Activated CD8-positive, alpha-beta memory T cell treated with anti-CD3 and anti-CD28 coated beads for 4 hours (primary cell): ENCODE data around the gene CHST3.

Experiments
- DNase-seq, 2 donors: peaks; one replicate each; pipeline ENCODE4 v3.0.0-alpha.2; 2020; ENCODE audit warnings: low read depth in 2 of 2

Gene CHST3

DNA sequence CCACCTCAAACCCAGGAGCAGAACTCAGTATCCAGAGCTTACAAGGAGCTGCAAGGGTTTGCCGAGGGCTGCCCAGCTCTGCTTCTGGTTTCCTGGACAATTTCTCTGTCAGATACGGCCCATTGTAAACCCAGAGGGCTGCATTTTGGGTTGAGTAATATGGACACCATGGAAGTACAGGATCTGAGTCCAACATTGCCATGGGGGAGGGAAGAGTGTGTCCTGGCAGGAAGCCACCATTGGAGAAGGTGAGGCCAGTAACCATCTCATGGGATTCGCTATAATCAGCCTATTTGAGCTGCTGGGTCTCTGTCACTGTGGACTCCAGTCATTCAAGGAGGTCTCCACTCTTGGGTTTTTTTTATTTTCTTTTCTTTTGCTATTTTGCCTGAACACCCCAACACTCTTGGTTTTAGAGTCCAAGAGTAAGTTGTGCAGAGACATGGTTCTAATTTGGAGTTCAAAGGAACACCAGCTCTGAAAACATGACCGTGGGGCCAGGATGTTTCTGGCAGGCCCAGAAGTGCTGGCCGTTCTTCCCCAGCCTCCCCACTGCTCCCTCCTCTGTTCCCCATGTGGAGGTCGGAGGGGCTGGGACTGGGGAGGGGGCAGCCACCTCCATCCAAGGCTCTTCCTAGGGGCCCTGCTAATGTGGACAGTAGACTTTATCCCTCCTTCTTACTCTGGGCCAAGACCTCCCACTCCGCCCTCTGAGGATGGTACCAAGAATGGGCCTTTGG is 46.2 kb downstream of the CHST3 start:
- DNase-seq: no peak

DNA sequence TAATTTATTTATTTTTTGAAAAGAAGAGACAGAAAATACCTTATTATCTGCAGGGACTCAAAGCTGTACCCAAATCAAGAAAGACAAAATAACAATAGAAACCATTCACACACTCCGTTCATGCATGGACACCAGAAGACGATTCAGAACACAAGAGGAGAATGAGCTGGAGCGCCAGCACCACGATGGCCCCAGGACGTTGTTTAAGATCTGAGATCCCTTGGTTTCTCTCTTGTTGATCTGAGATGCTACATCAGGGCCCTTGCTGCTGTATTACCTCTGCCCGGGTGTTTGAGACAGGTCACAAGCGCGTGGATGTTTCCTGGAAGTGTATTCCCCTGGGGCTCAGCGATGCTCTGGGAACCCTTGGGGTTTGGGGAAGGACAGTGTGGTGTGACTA is 46.8 kb downstream of the CHST3 start:
- DNase-seq: no peak

DNA sequence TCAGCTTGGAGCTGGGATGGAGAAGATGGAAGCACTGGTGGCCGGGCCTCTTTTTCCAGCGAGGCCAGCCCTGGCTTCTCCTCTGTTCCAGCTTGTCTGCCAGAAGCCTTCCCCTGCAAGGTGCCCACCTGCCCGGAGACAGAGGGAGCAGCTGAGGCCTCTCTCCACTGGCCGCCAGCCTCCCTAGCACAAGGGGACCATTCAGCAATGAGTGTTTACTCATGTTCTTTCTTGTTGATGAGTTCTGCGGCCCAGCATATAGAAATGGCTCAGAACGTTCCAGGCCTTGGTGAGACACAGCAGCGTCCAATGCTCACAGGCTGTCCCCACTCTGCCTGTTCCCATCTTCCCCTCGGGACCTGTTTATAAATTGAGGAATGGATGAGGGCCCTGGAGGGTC is 47.3 kb downstream of the CHST3 start:
- DNase-seq: no peak

DNA sequence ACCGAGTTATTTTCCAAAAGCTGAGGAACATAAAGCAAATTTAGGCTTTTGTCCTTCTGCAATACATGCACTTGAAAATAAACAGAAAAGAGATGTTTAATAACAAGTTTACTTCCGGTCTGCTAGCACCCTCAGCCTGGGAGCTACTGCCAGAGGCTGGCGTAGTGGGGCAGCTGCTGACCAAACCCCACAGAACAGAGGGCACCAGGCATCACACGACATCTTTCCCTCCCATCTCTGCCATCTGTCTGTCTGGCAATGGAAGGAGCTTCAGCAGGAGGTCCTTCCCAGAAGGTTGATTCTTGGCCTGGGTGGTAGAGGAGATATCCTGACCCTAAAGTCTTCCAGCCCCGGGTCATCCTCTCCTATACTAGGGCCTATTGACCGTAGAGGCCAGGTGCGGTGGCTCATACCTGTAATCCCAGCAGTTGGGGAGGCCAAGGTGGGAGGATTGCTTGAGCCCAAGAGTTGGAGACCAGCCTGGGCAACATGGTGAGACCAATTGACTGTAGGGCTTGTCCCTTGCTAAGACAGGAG is 47.8 kb downstream of the CHST3 start:
- DNase-seq: no peak

DNA sequence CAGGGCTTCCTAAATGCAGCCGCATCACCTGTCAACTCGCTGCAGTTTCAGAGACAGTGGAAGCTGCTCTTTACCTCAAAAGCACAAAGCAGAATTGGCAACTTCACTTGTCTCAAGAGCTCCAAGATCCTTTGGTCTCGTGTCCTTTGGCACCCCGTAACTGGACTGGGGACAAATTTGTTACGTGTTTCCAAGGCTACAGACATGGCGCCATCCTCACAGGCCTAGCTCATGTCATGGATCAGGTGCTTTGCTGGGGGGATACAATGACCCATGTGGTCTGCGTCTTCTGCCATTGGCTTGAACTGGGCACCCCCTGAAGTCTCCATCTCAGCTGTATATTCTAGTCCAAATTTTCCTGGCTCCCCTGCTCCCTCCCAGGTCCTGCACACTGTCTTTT is 48.6 kb downstream of the CHST3 start:
- no peak for DNase-seq

DNA sequence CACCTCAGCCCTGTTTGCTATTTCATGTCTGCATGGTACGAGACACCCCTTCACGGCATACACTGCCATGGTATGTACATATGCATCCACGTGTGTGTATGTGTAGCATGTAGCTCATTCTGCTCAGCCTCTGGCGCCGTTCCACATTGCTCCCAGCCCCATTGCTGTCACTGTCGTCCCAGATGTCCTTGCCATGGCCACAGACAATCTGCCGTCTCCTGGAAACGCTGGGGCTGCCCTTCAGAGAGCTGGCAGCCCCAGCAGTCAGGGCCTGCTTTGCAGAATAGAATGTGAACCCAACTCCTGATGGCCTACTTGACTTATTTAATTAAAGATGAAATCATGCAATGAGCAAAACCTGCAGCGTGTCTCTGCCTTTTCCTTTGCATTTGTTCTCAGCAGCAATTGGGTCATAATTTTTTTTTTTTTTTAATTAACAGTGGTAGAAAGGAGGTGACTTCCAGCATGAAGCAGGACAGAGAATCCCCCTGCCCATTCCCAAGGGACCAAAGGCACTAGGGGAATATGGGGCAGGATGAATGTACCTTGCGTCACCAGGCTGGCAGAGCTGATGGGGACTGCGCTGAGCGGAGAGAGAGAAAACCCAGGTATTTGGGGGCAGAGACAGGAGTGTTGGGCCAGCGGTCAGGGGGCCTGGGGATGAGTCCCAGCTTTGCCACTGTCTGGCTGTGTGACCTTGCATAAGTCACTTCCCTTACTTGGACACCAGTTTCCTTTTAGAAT is 49.2 kb downstream of the CHST3 start:
- DNase-seq: no peak

DNA sequence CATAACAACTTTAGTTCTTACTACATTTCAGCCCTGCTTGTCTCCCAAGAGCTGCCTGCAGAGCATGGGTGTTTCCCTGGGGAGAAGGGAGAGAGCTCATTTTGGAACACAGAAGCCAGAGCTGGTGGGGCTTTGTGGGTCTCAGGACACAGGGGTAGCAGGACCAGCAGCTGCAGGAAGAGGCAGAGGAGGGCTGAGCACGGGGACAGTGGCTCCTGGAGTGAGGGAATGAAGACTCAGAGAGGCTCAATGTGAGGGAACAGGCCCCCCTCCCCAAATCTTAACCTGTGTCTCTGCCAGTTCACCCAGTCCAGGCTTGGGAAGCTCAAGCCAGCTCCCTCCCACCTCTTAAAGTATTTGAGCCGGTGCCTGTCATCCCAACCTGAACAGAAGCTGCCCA is 50.0 kb downstream of the CHST3 start:
- DNase-seq: no peak

DNA sequence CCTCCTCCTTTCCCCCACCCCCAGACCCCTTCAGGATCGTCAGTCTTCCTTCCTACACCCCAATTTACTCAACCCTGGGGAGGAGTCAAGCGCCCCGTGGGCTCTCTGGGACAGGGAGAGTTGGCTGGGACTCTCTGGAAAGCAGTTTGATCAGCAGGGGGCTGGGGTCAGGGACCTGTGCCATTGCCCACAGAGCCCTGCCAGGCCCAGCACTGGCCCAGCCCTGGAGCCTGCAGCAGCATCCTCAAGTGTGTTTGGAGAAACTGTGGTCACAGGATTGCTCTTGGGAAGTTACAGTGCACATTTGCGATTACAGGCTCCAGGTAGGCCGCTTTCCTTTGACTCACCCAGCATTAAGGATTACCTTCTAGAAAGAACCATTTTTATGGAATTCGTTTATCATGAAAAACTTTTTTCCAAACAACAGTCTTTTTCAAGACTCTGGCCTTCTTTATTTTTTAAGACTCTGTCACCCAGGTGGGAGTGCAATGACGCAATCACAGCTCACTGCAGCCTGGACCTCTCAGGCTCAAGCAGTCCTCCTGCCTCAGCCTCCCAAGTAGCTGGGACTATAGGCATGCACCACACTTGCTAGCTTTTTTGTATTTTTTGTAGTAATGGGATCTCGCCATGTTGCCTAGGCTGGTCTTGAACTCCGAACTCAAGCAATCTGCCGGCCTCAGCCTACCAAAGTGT is 50.7 kb downstream of the CHST3 start:
- no peak for DNase-seq

DNA sequence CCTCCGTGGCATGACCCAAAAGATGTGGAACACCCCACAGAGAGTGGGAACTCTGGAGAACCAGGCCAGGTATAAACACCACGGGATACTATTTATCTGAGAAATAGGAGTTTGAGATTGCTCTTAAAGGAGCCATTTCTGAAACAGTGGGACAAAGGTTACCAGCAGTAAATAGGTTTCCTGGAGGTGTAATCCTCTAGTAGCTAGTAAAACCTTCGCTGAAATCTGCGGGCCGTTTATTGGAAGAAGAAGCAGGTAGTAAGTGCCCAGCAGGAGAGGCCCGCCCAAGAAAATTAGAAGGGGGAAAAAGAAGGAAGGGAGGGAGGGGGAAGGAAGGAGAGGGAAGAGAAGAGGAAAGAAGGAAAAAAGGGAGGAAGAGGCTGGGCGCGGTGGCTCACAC is 51.6 kb downstream of the CHST3 start:
- DNase-seq: no peak

DNA sequence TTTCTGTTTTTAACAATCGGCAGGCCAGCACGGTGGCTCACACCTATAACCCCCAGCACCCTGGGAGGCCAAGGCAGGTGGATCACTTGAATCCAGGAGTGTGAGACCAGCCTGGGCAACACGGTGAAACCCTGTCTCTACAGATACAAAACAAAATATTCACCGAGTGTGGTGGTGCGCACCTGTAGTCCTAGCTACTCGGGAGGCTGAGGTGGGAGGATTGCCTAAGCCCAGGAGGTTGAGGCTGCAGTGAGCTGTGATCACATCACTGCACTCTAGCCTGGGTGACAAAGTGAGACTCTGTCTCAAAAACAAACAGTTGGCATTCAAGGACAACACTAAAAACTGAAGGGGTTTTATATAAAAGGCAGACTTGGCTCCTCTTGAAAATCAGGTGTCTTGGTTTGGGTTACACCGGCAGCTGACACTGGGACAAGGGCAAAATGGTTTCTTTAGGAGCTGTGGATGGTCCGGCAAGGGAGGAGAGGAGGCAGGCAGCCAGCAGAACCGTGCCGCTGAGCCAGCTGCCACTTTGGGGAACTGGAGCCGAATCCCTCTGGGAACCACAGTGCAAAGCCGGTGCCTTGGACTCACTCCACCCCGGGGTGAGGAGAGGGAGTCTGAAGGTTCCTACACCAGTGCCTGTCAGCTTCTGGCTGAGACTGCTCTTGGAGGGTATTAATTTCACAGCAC is 52.6 kb downstream of the CHST3 start:
- no peak for DNase-seq

DNA sequence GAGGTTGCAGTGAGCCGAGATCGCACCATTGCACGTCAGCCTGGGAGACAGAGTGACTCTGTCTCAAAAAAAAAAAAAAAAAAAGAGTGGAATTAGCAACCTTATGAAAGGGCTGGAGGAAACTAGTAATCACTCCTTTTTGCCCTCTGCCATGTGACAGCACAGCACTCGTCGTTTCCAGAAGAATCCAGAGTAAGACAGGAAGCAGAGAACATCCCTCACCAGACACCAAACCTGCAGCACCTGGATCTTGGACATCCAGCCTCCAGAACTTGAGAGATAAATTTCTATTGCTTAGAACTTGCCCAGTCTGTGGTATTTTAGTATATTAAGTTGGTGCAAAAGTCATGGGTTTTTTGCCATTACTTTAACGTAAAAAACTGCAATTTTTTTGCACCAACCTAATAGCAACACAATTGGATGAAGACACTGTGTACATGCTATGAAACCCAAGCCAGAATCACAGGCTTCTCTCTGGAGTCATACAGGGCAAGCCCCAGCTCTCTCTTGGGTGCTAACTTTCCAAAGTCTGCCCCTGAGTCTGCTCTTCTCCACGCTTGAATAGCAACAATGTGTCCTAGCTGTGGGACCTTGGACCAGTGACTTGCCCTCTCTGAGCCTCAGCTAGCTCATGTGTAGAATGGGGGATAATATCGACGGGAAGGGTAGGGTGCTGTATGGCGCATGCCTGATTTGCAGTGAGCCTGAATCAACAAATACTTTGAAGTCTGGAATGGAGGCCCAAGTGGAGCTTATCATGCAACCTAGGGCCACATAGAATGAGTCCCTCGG is 55.1 kb downstream of the CHST3 start:
- DNase-seq: no peak

DNA sequence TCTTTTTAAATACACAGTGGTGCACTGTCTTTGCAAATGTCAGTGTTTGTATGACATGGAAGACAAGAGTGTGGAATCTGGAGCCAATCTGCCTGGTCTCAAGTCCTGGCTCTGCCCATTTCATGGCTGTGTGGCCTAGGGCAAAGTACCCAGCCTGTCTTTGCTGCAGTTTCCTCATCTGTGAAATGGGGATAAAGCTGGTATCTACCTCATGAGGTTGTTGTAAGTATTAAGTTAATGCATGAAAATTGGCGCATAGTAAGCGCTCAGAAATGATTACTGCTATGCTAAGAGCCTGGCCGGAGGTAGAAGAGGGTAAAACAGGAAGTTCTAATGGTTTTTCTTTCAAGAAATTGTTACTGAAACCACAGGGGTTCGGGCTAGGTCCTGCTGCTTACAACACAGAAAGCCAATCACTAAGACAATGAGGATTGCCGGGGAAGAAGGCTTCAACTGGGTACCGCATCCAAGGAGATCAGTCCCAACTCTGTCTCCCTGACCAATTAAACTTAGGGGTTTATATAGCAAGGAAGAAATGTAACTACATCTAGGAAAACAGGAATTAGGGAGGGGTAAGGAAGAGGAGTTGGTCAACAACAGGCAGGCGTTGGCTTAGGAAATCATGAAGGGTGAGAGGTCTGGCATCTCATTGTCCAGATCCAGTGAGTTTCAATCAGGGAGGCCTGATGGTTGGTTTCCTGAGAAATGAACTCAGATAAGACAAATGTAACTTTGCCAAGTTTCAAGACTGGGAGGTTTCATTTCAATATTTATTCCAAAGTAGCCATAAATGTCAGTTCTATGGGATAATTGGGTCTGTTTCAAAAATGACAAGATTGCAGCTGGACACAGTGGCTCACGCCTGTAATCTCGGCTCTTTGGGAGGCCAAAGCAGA is 57.0 kb downstream of the CHST3 start:
- DNase-seq: no peak

DNA sequence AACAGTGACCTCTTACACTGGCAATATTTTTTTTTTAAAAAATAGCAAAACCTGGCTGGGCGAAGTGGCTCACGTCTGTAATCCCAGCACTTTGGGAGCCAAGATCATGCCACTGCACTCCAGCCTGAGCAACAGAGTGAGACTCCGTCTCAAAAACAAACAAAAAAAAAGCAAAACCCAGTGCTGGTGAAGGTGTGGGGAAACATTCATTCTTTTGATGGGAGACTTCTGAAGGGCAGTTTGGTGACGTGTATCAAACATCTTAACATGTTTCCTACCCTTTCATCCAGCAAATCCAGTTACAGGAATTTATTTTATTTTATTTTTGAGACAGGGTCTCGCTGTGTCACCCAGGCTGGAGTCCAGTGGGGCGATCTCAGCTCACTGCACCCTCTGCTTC is 58.0 kb downstream of the CHST3 start:
- no peak for DNase-seq

DNA sequence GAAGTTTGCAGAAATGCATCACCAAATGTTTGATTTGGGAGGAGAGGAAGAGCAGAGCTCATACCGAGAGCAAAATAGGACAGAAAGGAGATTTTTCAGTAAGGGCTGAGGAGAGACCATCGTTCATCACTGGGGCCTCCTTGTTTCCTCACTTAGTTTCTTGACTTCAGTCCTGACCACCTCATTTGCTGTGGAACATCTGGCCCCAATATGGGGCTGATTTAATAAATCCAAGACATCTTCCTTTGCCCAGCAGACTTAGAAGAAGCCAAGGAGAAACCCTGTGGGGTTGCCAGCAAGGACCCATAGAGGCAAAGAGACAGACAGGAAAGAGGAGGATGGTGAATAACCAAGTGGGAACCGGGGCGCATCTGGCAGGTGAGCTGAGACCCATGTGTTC is 60.4 kb downstream of the CHST3 start:
- no peak for DNase-seq

DNA sequence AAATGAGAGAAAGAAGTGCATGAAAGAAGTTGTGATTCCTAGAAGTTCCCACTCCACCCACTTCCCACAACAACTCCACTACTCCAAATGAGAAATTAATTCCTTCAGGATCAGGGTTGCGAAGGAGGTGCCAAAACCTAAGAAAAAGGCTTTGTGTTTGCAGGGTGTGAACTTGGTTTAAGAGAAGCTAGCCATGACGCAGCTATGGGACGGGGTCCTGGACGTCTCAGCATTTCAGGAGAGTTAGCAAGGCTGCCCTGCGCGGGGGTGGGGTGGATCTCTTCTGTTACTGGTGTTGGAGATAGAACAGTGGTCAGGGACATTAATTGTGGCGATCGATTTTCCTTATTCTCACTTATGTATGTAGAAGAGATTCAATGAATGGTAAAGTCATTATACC is 61.2 kb downstream of the CHST3 start:
- no peak for DNase-seq

DNA sequence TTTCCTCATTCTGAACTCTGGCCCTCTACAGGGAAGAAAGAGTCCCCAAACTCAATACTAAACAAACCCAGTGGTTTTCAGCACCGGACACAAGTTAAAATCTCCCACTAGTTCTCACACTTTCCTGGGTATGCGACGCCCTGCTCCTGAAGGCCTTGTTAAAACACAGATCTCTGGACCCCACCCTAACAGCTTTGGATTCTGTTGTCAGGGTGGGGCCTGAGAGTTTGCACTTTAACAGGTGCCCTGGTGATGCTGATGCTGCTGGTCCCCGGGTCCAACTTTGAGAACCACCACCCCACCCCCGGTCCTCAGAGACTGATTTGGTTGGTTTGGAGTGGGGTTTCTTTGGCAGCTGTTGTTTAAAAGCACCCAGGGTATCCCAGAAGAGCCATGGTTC is 61.6 kb downstream of the CHST3 start:
- no peak for DNase-seq

DNA sequence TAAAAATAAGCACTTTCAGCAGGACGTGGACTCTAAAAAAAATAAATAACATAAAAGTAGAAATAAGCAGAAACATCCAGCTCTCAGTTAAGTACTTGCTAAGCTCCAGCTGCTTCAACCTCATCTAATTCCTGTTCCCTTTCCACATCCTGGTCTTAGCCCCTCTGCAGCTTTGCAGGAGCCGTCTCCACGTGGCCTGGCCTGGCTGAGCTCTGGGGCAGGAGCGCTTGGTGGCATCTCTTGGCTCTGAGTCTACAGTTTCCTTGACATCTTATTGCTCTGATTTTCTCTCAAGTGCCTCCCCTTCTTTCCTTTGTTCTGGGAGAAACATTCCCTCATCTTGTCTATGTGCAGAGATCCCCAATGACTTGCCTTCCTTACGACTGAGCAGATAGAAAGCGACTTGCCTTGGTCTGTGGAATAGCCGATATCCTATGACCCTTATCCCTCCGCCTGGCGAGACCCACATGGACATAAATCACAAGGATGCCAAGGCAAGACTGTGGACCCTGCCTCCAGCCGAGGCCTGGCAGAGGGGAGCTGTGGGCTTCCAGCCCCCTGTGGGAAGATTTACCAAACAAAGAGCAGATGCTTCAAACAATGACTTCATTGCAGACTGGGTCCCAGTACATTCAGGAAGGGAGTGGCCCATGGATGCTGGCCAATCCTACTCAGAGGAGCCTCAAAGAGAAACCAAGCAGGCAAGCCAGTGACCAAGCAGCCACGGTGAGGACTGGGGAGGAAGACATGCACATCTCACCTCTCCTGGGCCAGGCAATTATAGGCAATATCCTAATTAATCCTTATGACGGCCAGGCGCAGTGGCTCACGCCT is 62.3 kb downstream of the CHST3 start:
- no peak for DNase-seq

DNA sequence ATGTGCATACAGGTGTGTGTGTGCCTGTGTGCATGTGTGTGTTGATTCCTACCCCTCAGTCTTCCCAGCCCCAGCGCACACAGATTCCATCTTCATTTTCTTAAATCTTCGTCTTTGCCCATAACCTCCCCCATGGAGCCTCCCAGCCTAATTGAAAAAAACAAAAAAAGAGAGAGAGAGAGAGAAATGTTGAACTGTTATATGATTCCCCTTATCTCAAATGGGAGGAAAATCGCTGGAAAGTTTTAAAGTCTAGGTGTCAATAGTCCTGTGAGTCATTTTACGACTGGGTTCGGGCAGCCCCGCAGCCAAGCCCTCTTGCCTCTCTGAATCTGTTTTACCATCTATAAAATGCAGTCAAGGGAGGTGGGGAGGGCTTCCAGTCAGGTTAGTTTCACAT is 63.3 kb downstream of the CHST3 start:
- DNase-seq: no peak

DNA sequence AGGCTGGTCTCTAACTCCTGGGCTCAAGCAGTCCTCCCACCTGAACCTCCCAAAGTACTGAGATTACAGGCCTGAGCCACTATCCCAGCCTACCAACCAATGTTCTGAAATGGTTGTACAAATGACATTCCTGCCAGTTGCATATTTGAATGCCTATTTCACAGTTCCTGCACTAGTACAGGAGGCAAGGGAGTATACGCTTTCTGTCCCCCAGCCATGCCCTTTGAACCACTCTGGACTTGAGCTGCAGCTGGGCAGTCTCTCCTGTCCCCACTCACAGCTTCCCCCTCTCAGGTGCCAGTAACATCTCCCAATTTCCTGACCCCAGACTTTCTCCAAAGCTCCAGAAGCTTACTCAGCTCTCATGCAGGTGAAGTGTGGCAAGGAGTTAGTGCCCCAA is 65.2 kb downstream of the CHST3 start:
- no peak for DNase-seq
